ENCODE measurements around the gene RNLS.

RNLS gene

DNA sequence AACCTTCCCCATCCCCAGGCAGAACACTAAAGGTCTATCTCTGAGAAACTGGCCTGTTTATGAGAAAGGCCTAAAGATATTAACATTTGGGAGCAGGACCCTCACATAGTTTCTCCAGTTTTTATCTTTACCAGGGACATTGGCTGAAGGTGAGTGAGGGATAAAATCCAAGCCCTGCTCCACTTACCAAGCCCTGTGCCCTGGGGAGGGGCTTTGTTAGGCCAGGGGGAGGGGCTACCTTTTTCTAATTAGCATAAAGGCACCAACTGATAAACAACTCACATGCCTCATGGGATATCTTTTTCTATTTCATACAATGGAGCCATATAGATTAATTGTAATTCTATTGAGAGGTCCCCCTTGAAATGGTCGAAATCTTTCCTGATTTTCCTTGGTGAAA lies 55.9 kb downstream of the RNLS start:
- TF ChIP-seq CTCF (IDR thresholded peaks at IDR 0.05; ENCODE audit: control insufficient read depth, extremely low read depth, insufficient read depth), result no peak
- no peak for DNase-seq (ENCODE audit: low read depth)
- H3K4me3 ChIP-seq (ENCODE audit: low read depth, low read length), result no peak overlapping the region

- no peak for TF ChIP-seq CTCF (IDR thresholded peaks at IDR 0.05; ENCODE audit: control insufficient read depth, extremely low read depth, insufficient read depth)
- H3K4me3 ChIP-seq (ENCODE audit: low read depth, low read length), result no peak overlapping the region
- DNase-seq (ENCODE audit: low read depth), result no peak
These were observed 56.5 kb downstream of the RNLS start for GRCh38 chr10:88526501-88527105.

DNA sequence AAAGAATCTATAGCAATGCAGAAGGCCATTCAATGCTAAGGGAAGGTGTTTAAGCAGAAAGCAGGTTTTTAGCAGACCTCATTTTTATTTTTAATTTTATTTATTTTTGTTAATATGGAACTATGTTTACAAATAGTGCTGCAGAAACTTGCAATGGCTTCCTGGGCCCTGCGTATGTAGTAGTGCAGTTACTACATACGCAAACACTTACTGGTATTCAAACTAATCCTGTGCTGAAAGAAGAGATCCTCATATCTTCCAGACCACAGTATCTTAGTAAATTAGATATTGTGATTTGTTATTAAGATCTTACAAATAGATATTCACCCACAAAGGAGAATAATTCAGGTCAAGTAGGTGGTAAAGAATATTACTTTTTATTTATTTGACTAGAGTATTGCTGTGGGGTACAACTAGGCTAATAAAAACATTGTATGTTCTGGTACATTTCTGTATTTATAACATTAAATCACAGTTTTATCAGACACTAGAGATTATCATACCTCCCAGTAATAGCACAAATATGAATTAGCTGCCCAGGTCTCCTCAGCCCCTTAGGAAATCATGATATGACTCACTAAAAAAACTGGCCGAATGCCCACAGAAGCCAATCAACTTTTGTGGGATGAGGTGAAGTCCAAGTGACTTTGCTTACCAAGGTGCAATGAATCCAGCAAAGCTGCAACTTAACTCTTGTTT lies 57.6 kb downstream of the RNLS start:
- no peak for TF ChIP-seq CTCF (IDR thresholded peaks at IDR 0.05; ENCODE audit: control insufficient read depth, extremely low read depth, insufficient read depth)
- H3K4me3 ChIP-seq (ENCODE audit: low read depth, low read length), result no peak overlapping the region
- no peak for DNase-seq (ENCODE audit: low read depth)

GRCh38 chr10:88523739-88524400 lies 59.2 kb downstream of the RNLS start:
- H3K4me3 ChIP-seq (ENCODE audit: low read depth, low read length), result no peak overlapping the region
- no peak for DNase-seq (ENCODE audit: low read depth)
- TF ChIP-seq CTCF (IDR thresholded peaks at IDR 0.05; ENCODE audit: control insufficient read depth, extremely low read depth, insufficient read depth), result no peak

DNA sequence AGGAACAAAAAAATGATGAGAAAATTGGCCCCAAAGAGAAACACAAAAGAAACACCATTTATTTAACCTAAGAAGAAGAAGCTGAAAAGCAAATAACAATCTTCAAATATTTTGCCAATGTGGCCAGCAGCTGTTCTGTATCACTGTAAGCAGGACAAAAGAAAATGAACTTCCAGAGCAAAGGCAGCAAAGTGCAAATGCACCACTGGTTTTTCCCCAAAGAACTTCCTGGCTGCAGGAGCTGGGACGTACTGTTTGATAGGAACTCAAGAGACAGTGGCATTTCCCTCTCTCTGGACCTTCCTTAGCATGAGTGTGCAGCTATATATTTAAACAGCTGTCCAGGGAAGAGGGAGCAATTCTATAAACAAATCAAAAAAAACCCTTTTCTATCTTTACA lies 60.4 kb downstream of the RNLS start:
- TF ChIP-seq CTCF (IDR thresholded peaks at IDR 0.05; ENCODE audit: control insufficient read depth, extremely low read depth, insufficient read depth), result no peak
- DNase-seq (ENCODE audit: low read depth), result no peak
- no peak overlapping the region for H3K4me3 ChIP-seq (ENCODE audit: low read depth, low read length)

DNA sequence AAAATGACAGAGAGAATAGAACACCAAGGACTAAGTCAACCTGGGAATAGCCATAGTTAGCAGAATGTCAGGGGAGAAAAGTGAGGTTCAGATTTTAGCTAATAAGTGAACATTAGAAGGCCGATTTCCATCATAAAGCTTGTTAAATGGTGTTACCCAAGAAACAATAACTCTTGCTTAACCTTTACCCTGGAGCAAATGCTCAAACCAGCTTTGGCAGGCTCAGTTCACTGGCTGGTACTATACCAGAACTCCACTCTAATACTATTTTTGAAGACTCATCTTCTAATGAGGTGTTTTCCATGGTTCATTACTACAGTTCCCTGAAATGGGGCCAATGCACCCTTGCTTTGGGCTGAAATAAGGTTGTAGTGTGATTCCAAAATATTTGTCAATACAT lies 61.3 kb downstream of the RNLS start:
- TF ChIP-seq CTCF (IDR thresholded peaks at IDR 0.05; ENCODE audit: control insufficient read depth, extremely low read depth, insufficient read depth), result no peak
- H3K4me3 ChIP-seq (ENCODE audit: low read depth, low read length), result no peak overlapping the region
- no peak for DNase-seq (ENCODE audit: low read depth)
